ENCODE measurements around the gene PLXDC2.

DNA sequence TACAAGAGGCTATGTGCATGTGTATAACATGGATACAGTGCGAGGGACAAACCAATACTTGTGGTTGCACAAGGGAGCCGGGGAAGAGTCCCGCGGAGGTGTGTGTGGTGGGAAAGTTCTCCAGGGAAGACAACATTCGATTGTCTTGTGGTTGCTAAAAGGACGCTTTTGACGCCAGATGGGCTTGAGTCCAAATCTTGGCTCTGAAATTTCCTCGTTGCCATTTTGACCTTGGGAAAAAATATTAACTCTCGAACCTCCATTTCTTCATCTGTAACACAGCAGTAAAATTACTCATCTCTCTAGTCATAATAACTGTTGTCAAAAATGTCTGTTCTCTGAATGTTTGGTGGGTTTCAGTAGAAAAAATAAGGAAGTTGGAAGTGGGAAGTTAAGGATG is 16.5 kb downstream of the PLXDC2 start:
- TF ChIP-seq CTCF (conservative IDR thresholded peaks at IDR 0.05 in 1 of 2, IDR thresholded peaks at IDR 0.05 in 1 of 2; ENCODE audit: low read depth in 1 of 2, low read length in 2 of 2) = no peak
- no peak for TF ChIP-seq EZH2 (IDR thresholded peaks at IDR 0.05; ENCODE audit: low read length, missing control alignments)
